GM12892 (cell line): ENCODE data around the gene DRGX.

Experiments
- POLR2A ChIP-seq: IDR thresholded peaks from 2 replicates; pipeline ENCODE4 v1.6.1; 2011; ENCODE audit warnings: low read depth, low read length, control low read depth
- POLR2AphosphoS5 ChIP-seq: IDR thresholded peaks from 2 replicates; pipeline ENCODE4 v1.6.1; 2011; ENCODE audit warnings: low read depth, low read length, control low read depth

- TF ChIP-seq POLR2AphosphoS5 (no peak), POLR2A (no peak)
These were observed 22.5 kb downstream of the DRGX start for GRCh38 chr10:49373361-49373760.
